Measurements from ENCODE around the gene USP21. TPM values are rescaled to one million over a fixed set of nuclear protein-coding genes. Genes with fewer than 3 reads are reported as not detected.

USP21 gene
- total RNA-seq, 1 experiment from 2014 or later, result 41.9 TPM

GRCh38 chr1:161171191-161171590, 11.9 kb downstream of the USP21 start:
- H3K9me3 ChIP-seq (ENCODE audit: control insufficient read depth, insufficient read depth, low read depth, low read length), result no peaks in the 10 kb centered on the region
- ChIA-PET CTCF (interaction anchor here (1.0 kb wide), 1 partner anchor 15 kb away, joined by 4 read pairs; no protein-coding TSS in a partner anchor), POLR2A (interaction anchor here (0.6 kb wide), 2 partner anchors 34 to 119 kb away, joined by 3 to 5 read pairs; no protein-coding TSS in a partner anchor)
- ATAC-seq (no peak), DNase-seq (ENCODE audit: low read depth, low spot score) (no peak)
- in situ Hi-C loops (cut with HindIII; ENCODE audit: low pct_unique_long_range_greater_than_20kb, low sequenced_read_pairs), result no loop called here
- no peak overlapping the region for H3K4me3 ChIP-seq (ENCODE audit: low read depth in 2 of 2, low read length in 2 of 2)
- no TSS peak for BruUV-seq (replicated peaks)
- no peaks in the 10 kb centered on the region for H3K27me3 ChIP-seq (ENCODE audit: control insufficient read depth, insufficient read depth, low read length)
- no peak overlapping the region for H3K27ac ChIP-seq (ENCODE audit: low read length)
- TF ChIP-seq TCF7L2 (IDR thresholded peaks at IDR 0.05; ENCODE audit: low read depth, low read length), result no peak
- H3K36me3 ChIP-seq (ENCODE audit: control insufficient read depth, insufficient read depth, low read length), result peaks cover 22% of the 10 kb centered on the region
- peaks cover 5% of the 10 kb centered on the region for H3K4me1 ChIP-seq (ENCODE audit: control insufficient read depth, insufficient read depth, low read length)
- intact Hi-C loops (cut with micrococcal nuclease; ENCODE audit: unreplicated experiment), result no loop called here

GRCh38 chr1:161171696-161172095, 12.4 kb downstream of the USP21 start:
- no peak overlapping the region for H3K27ac ChIP-seq (ENCODE audit: low read length)
- no peak for ATAC-seq
- peaks cover 23% of the 10 kb centered on the region for H3K36me3 ChIP-seq (ENCODE audit: control insufficient read depth, insufficient read depth, low read length)
- intact Hi-C loops (cut with micrococcal nuclease; ENCODE audit: unreplicated experiment), result no loop called here
- H3K9me3 ChIP-seq (ENCODE audit: control insufficient read depth, insufficient read depth, low read depth, low read length), result no peaks in the 10 kb centered on the region
- TSS peak; percentile 31 for BruUV-seq (replicated peaks)
- H3K4me3 ChIP-seq (ENCODE audit: low read depth in 2 of 2, low read length in 2 of 2), result no peak overlapping the region
- H3K4me1 ChIP-seq (ENCODE audit: control insufficient read depth, insufficient read depth, low read length), result peaks cover 8% of the 10 kb centered on the region
- in situ Hi-C loops (cut with HindIII; ENCODE audit: low pct_unique_long_range_greater_than_20kb, low sequenced_read_pairs), result no loop called here
- H3K27me3 ChIP-seq (ENCODE audit: control insufficient read depth, insufficient read depth, low read length), result no peaks in the 10 kb centered on the region
- CTCF ChIA-PET, result no interaction called here
- TF ChIP-seq POLR2AphosphoS5 (IDR thresholded peaks at IDR 0.05; ENCODE audit: low read depth, low read length) (no peak), REST (IDR thresholded peaks at IDR 0.05; ENCODE audit: insufficient read depth in 1 of 2, low read depth in 2 of 2, low read length in 1 of 2) (no peak), TCF7L2 (IDR thresholded peaks at IDR 0.05; ENCODE audit: low read depth, low read length) (no peak)
- POLR2A ChIA-PET, result no interaction called here
- no peak for DNase-seq (ENCODE audit: low read depth, low spot score)

- H3K4me3 ChIP-seq (ENCODE audit: low read depth in 2 of 2, low read length in 2 of 2), result no peak overlapping the region
- no peaks in the 10 kb centered on the region for H3K27me3 ChIP-seq (ENCODE audit: control insufficient read depth, insufficient read depth, low read length)
- ChIA-PET POLR2A (no interaction called here), CTCF (no interaction called here)
- DNase-seq (ENCODE audit: low read depth, low spot score), result no peak
- in situ Hi-C loops (cut with HindIII; ENCODE audit: low pct_unique_long_range_greater_than_20kb, low sequenced_read_pairs), result no loop called here
- H3K9me3 ChIP-seq (ENCODE audit: control insufficient read depth, insufficient read depth, low read depth, low read length), result no peaks in the 10 kb centered on the region
- BruUV-seq (replicated peaks), result no TSS peak
- peaks cover 4% of the 10 kb centered on the region for H3K4me1 ChIP-seq (ENCODE audit: control insufficient read depth, insufficient read depth, low read length)
- no peak for ATAC-seq
- TF ChIP-seq CTCF (IDR thresholded peaks at IDR 0.05), result no peak
- TF ChIP-seq TCF7L2 (IDR thresholded peaks at IDR 0.05; ENCODE audit: low read depth, low read length), result no peak
- TF ChIP-seq SIN3A (IDR thresholded peaks at IDR 0.05; ENCODE audit: borderline replicate concordance, insufficient read depth, low read depth, low read length), result no peak
- TF ChIP-seq REST (IDR thresholded peaks at IDR 0.05; ENCODE audit: insufficient read depth in 1 of 2, low read depth in 2 of 2, low read length in 1 of 2), result no peak
- TF ChIP-seq POLR2AphosphoS5 (IDR thresholded peaks at IDR 0.05; ENCODE audit: low read depth, low read length), result no peak
- intact Hi-C loops (cut with micrococcal nuclease; ENCODE audit: unreplicated experiment), result no loop called here
- no peak overlapping the region for H3K27ac ChIP-seq (ENCODE audit: low read length)
- H3K36me3 ChIP-seq (ENCODE audit: control insufficient read depth, insufficient read depth, low read length), result peaks cover 25% of the 10 kb centered on the region
Observed at GRCh38 chr1:161172349-161172748, 13.0 kb downstream of the USP21 start.

Data from Panc1 (cell line).